Measurements from ENCODE around the gene CPLX1.

Gene CPLX1

DNA sequence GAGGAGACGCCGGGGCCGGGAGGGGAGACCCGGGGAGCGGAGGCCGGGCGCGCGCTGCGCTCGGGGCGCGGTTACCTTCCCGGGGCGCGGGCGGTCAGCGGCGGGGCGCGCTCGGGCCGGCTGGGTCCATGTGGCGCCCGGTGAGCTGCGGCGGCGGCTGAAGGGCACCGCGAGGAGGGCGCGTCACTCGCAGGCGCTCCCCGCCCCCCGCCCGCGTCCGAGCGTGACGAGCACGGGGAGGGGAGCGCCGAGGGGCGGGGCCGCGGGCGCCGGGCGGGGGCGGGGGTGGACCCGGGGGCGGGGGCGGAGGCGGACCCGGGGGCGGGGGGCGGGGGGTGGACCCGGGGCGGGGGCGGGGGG is at the start of gene CPLX1:
Gene CPLX1 (minus strand): TSS at position 159 of the 360 bp plus-strand sequence. CDS start 1,607 bp downstream, outside the sequence.
- Histone ChIP-seq H3K4me3 (peak within 1 kb of the TSS in 6 of 7 experiments; percentile 18 to 42 (median 28)), H3K27ac (no peak within 1 kb of the TSS)

DNA sequence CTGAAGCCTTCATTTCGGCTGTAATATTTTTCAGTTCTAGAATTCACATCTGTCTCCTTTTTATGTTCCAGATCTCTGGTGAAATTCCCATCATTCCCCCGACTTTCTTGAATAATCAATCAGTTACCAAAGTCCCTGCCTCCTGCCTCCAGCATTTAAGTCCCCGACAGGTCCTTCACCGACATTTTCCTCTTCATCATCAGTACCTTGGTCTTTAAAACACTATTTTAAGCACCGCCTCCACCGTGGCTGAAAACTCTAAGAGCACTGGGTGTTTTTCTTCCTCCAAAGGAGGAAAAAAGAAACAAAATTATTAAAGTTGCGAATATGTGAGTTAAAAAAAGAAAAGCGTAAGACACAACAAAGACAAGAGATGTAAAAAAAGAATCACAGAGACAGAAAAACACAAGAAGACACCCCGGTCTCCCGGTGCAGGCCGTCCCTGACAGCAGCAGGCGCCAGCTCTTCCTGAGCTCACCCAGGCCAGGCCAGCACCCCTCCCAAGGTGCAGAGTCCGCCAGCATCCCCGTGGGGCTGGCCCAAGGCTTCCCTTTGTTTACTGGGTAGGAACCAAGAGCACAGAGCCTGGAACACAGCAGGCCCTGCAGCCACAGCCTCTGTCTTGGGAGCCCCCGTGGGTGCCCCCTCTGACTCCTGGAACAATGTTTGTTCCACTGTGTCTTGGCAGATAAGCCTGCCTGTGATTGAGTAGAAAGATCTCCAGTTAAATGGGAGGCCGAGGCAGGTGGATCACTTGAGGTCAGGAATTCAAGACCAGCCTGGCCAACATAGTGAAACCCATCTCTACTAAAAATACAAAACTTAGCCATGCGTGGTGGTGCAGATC is 49.3 kb upstream of the CPLX1 start:
- no peak overlapping the region for H3K27ac ChIP-seq
- H3K4me3 ChIP-seq: no peak overlapping the region

DNA sequence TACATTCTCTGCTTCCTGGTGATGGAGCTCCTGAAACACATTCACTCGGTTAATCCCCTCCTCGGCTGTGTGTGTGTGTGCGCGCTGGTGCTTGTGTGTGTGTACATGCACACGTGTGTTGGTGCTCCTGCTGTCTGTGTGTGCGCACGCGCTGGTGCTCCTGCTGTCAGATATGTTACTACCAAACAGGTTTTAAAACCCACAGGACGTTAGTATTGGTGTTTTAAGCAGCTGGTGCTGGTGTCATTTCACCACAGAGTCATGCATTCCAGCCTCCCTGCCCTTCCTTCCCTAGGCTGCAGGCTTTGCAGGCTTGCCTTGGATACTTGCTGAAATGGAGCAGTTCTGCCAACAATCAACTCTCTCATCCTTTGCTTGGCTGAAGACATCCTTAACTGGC is 48.1 kb upstream of the CPLX1 start:
- no peak overlapping the region for H3K4me3 ChIP-seq
- H3K27ac ChIP-seq: no peak overlapping the region

DNA sequence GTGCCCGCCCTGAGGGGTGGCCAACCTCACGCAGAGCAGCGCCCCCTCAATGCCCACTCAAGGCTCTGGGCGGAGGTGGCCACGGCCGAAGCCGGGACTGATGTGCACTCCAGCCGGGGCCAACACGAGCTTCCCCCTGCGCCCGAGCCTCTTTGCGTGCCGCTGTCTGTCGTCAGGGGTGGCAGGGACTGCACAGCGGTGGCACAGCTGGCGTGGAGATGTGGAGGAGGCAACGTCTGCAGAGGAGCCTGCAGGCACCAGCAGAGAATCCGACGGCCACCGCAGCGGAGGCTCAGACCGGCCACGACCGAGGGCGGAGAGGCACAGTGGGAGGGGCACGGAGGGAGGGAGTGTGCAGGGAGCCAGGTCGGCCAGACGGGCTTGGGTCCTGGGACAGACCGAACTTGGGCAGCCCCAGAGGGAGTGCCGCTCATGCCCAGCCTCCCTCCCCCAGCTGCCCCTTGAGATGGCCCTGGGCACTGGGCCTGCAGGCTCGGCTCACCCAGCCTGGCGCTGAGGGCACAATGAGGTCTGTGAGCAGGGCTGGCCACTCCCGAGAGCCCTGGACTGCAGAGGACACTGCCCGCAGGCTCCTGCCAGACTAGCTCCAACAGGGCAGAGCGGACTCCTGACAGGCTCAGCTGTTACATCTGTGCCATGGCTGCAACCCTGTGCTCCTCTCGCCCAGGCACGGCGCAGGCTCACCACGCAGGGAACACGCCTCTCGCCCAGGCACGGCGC is 46.5 kb upstream of the CPLX1 start:
- H3K27ac ChIP-seq: no peak overlapping the region
- no peak overlapping the region for H3K4me3 ChIP-seq

DNA sequence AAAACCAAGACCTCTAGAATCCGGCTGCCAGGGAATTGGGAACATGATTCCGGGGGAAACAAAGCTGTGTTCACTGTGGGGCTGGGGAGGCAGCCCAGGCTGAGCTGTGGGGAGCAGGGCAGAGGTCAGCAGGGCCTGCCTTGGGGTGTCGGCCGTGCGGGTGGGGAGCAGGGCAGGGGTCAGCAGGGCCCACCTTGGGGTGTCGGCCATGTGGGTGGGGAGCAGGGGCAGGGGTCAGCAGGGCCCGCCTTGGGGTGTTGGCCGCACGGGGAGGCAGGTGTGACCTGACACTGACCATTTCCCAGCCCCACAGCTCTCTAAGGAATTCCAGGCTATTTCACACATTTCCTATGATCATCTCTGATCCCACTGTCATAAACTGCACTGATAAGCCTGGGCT is 45.6 kb upstream of the CPLX1 start:
- H3K27ac ChIP-seq: no peak overlapping the region

DNA sequence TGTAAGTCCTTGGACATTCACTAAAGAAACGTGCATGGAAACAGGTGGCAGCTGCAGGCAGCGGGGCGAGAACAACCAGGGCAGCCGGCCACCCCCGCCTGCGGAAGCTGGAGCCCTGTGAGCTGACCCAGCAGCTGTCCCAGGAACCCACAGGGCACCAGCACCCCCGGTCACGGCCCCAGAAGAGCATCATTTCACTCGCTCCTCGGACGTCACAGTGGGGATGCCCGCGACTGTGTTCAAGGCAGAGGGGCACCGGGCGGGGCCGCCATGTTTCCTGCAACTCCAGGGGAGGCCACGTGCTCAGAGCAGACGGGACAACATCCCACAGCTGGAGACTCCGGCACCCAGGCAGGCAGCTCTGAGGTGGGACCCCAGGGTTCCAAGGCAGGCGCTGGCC is 45.0 kb upstream of the CPLX1 start:
- no peak overlapping the region for H3K27ac ChIP-seq
- H3K4me3 ChIP-seq: no peak overlapping the region

More for the DNA sequence above, 45.6 kb upstream of the CPLX1 start:
- no peak overlapping the region for H3K4me3 ChIP-seq

DNA sequence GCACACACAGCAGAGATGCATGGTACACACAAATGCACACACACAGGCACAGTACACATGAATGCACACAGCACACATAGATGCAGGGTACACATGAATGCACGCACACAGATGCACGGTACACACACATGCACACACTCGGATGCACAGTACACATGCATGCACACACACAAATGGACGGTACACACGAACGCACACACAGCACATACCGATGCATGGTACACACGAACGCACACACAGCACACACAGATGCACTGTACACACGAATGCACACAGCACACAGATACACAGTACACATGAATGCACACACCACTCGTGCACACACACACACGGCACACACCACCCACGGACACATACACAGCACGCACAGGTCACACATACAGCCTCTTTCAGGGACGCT is 43.8 kb upstream of the CPLX1 start:
- Histone ChIP-seq H3K4me3 (no peak overlapping the region), H3K27ac (no peak overlapping the region)

DNA sequence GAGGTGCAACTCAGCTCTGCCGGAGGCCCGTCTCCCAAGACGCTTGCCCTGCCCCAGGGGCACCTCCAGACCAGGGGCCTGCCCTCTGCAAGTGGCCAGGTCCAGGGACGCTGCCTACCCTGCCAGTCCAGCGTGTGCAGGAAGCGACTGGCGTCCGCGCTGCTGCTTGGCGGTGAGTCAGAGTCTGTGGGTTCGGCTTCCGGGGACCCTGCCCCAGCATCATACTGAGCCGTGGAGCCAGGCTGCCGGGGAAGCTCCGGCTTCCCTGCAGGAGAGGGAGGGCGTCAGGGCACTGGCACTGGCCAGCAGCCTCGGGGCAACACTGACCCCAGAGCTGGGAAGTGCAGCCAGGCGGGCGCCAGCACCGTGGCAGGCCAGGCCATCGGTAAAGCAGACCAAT is 42.5 kb upstream of the CPLX1 start:
- H3K4me3 ChIP-seq: no peak overlapping the region
- no peak overlapping the region for H3K27ac ChIP-seq

DNA sequence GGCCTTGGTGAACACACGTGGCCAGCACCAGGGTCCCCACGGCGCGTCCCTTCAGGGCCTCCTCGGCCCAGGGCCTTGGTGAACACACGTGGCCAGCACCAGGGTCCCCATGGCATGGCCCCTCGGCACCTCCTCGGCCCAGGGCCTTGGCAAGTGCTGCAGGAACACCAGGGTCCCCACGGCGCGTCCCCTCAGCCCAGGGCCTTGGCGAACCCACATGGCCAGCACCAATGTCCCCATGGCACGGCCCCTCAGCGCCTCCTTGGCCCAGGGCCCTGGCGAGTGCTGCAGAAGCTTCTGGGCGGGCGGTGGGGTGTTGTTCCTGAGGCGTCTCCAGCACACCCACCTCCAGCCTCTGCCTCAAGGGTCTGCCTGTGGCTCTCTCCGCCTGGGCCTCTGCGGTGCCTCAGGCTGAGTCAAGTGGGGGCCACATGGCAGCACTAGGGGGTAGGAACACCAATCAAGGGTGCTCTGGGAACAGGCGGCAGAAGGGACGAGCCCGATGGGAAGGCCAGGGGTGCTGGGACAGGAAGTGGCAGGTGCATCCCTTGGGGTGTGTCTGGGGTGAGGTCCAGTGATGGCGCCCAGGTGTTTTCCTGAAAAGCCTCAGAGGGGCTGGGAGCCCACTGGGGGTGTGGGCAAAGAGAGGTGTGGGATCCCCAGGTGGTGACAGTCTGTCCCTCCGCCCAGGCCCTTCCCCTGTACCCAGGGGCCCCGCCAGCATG is 41.8 kb upstream of the CPLX1 start:
- H3K4me3 ChIP-seq: no peak overlapping the region
- H3K27ac ChIP-seq: no peak overlapping the region

DNA sequence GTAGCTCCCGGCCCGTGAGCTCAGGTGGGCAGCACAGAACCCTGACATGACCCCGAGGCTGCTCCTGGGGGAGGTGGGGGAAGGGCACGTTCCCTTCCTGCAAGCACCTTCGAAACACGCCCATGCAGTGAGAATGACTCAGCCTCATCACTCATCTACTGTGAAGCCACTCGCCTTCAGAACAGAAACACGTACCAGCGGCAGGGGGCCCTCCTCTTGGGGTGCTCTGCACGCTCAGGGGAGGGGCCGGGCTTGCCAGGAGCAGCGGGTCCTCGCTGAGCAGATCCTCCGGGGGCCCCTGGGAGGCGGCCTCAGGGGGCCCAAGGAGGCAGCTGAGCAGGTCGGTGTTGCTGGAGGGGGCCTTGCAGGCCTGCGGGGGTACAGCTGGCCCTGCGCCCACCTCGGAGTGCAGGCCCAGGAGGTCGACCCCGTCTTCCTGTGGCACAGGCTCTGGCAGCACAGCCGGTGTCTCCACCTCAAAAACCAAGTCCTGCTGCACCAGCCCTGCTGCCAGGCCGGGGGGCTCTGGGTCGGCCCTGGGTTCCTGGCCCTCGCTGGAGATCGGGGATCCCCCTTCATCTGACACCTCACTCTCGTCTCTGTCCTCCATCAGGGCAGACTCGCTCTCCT is 40.9 kb upstream of the CPLX1 start:
- no peak overlapping the region for H3K27ac ChIP-seq
- no peak overlapping the region for H3K4me3 ChIP-seq

DNA sequence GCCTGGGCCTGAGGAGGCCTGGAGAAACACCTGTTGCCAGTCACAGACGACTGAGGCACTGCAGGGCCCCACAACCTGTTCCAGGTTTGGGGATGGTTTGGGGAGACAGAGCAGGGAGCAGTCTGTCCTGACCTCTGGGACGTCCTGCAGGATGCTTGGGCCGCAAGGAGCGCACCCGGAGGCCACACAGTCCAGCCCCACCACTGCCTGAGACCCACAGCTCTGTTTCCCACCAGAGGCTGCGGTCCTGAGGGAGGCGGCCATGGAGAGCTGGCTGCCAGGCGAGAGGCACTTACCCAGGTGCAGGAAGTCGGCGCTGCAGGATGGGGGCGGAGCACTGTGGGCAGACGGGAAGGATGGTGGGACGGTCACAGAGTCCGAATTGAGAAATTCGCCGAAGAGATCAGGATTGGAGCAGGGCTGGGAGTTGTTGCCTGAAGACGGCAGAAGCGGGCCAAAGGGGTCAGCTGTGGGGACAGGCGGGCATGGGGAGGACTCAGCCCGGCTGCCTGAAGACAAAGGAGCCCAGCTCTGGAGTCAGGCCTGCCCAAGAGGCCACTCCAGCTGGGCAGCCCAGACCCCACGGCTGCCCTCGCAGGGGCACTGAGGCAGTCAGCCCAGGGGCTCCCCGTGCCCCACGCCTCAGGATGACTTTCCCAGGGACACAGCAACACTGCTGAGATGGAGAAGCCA is 40.3 kb upstream of the CPLX1 start:
- Histone ChIP-seq H3K4me3 (no peak overlapping the region), H3K27ac (no peak overlapping the region)

DNA sequence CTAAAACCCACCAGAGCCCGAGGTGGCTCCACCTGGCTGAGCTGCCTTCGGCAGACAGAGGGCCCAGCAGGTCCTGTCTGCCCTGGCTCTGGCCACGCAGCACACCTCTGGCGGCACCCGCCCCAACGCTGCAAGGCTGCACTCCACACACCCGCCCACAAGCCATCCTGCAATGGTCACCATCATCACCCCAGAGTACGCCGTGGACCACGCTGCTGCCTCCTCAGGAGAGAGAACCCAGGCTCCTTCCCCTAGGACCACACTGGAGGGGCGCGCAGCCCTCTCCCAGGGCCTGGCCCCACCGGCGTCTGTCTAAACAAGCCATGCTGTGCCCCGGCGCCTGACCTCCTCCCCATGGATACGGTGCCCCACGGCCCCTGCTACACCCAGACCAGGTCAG is 39.6 kb upstream of the CPLX1 start:
- H3K4me3 ChIP-seq: no peak overlapping the region
- H3K27ac ChIP-seq: no peak overlapping the region

DNA sequence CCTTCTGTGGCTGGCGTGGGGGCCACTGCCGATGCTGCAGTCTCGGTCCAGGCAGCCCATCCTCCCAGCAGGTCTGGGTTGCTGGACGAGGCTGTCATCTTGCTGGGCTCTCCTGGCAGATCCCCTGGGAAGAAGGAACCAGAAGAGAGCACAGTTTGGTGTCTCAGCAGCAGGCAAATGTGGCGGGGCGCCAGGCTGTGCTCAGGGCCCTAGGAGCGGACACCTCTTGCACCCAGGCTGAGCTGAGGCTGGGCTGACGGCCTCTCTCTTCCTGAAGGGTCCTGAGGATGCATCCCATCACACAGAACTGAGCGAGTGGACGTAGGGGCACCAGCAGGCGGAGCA is 39.2 kb upstream of the CPLX1 start:
- Histone ChIP-seq H3K27ac (no peak overlapping the region), H3K4me3 (no peak overlapping the region)

DNA sequence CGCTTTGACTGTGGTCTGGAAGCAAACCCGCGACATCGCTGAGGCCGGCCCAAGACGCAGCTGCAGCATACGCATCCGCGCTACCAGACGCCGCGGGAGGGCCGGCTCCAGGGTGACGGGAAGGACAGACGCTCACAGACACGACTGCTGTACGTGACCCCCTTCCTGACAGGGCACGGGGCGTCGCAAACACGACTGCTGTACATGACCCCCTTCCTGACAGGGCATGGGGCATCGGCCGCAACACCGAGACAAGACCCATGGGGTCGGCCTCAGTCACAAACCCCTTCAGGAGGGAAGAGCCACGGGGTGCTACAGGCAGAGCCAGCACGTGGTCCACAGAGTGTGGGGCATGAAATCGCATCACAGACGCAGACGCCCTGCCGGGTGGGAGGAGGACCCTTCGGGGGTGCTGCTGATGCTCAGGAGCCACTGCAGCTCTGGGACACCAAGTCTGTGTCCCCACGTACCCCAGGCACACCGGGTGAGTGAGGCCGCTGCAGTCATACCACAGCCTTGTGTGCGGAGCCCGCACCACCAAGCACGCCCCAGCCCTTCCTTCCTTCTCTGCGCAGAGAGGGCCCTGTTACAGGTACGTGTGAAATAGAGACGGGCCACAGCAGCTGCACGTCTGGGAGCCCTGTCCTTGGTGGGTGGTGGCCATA is 38.7 kb upstream of the CPLX1 start:
- Histone ChIP-seq H3K4me3 (no peak overlapping the region), H3K27ac (no peak overlapping the region)

DNA sequence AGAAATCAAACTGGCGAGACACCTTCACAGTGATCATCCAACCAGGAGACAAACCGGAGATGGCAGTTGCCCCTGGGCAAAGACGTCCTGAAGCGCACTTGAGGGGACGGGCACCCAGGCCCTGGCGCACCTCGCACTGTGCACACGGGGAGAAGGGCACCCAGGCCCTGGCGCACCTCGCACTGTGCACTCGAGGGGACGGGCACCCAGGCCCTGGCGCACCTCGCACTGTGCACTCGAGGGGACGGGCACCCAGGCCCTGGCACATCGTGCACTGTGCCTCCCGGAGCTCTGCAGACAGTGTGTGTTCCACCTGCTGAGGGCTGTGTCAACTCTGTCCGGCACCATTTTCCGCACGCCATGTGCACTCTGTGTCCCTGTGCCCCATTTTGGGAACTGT is 34.6 kb upstream of the CPLX1 start:
- H3K4me3 ChIP-seq: no peak overlapping the region

DNA sequence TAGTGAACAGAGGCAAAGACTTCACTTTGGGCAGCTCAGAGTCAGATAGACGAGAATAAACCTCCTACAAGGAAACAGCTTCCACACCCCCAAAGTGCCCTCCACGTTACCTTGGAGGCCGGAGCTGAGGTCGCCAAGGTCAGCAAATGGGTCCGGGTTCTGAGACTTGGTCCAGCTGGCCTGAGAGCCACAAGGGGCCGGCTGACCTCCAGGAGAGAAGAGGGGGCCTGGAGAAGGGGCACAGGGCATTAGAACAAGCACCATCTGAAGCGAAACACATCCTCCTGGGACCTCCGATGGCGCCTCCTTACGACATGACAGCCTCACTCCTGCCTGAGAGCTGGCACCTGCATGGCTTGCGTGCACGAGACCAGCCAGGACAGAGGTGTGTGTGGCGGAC is 33.6 kb upstream of the CPLX1 start:
- no peak overlapping the region for H3K4me3 ChIP-seq
- H3K27ac ChIP-seq: no peak overlapping the region

More for the DNA sequence above, 34.6 kb upstream of the CPLX1 start:
- H3K27ac ChIP-seq: no peak overlapping the region

DNA sequence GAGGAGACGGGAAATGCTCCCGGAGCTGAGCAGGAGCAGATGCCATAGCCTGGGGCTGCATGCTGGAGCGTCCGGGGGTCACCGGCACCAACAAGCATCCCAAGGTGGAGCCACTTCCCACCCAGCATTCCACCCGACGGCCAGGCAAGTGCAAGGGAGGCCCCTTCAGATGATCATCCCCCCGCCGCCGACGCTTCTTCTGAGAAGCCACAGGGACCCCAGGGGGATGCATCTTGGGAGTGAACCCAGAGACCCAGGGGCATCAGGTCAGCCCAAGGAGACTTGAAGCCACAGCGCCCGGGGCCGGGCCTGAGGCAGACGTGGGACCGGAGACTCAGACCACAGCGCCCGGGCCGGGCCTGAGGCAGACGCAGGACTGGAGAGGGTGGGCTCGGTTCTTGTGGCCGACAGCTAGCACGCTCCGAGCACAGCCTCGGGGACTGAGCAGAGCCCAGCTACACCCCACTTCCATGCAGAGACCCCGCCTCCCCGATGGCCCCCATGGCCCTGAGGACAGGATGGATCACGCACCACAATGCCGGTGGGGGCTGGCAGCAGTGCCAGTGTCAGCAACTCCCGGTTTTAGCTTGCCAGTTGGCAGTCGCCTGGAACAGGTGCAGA is 33.0 kb upstream of the CPLX1 start:
- Histone ChIP-seq H3K4me3 (no peak overlapping the region), H3K27ac (no peak overlapping the region)

DNA sequence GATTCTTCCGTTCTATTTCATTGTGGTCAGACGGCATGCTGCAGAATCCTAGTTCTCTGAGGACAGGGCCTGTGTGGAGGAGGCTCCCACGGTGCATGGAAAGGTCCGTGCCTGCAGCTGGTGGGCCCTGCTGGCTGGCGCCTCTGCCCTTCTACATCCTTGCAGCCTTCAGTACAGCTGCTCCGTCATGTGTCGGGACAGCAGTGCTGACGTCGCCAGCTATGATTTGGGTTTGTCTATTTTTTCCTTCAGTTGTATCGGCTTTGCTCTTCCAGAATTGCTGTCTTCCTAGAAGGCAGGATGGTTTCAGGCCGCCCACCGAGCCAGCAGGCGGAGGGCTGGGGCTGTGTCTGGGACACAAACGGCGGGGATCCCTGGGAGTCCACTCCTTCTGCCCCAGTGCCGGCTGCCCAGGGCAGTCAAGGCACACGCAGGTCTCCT is 32.1 kb upstream of the CPLX1 start:
- Histone ChIP-seq H3K27ac (no peak overlapping the region), H3K4me3 (no peak overlapping the region)

DNA sequence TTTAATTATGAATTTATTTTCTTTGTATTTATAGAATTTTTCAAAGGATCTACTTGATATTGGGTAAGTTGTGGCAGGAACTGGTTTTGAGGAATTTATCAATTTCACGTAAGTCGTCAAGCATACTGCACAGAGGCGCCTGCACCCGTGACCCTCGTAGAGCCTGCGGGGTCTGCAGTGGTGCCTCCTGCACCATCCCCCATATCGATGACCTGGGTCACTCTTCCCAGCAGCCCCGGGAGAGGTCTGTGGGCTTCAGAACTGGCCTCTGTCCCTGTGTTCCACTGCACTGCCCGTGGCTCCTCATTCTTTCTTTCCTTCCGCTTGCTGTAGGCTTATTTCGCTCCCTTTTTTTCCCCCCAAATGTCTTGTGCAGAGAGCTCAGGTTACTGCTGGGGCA is 31.5 kb upstream of the CPLX1 start:
- Histone ChIP-seq H3K4me3 (no peak overlapping the region), H3K27ac (no peak overlapping the region)

Data from skin epidermis (tissue), 12 donors.